Anterior cingulate cortex (tissue), 58 donors: Measurements from ENCODE around the gene SLPI.

Experiments used
- DNase-seq, 58 donors: peaks; one replicate each; lab custom pipeline; 2025; lab: John Stamatoyannopoulos, UW

Gene SLPI

GRCh38 chr20:45279992-45280391, 25.6 kb upstream of the SLPI start:
- no peak for DNase-seq

GRCh38 chr20:45275338-45275737, 21.0 kb upstream of the SLPI start:
- DNase-seq: no peak

- no peak for DNase-seq
These were observed 15.4 kb upstream of the SLPI start for GRCh38 chr20:45269754-45270270.

GRCh38 chr20:45269056-45269455, 14.7 kb upstream of the SLPI start:
- no peak for DNase-seq

- DNase-seq: no peak
These were observed 14.2 kb upstream of the SLPI start for GRCh38 chr20:45268531-45268930.

GRCh38 chr20:45266977-45267376, 12.6 kb upstream of the SLPI start:
- DNase-seq: no peak

- DNase-seq: no peak
These were observed 9.3 kb upstream of the SLPI start for GRCh38 chr20:45263556-45264266.

- DNase-seq: no peak
These were observed 4.3 kb upstream of the SLPI start for GRCh38 chr20:45258664-45259063.

GRCh38 chr20:45258259-45258658, 3.9 kb upstream of the SLPI start:
- no peak for DNase-seq

- no peak for DNase-seq
These were observed 3.3 kb upstream of the SLPI start for GRCh38 chr20:45257711-45258110.

- DNase-seq: no peak
These were observed 2.8 kb upstream of the SLPI start for GRCh38 chr20:45257161-45257560.

- DNase-seq: no peak
These were observed 1.1 kb downstream of the SLPI start for GRCh38 chr20:45253261-45253660.

GRCh38 chr20:45251884-45252560, 2.3 kb downstream of the SLPI start:
- DNase-seq: no peak

- no peak for DNase-seq
These were observed 5.8 kb downstream of the SLPI start for GRCh38 chr20:45248609-45249008.

GRCh38 chr20:45247865-45248264, 6.5 kb downstream of the SLPI start:
- DNase-seq: no peak

- no peak for DNase-seq
These were observed 8.3 kb downstream of the SLPI start for GRCh38 chr20:45246109-45246508.

GRCh38 chr20:45238139-45238538, 16.2 kb downstream of the SLPI start:
- DNase-seq: no peak

GRCh38 chr20:45235995-45236394, 18.4 kb downstream of the SLPI start:
- DNase-seq: no peak

GRCh38 chr20:45230631-45231030, 23.7 kb downstream of the SLPI start:
- DNase-seq: no peak

- DNase-seq: no peak
These were observed 24.9 kb downstream of the SLPI start for GRCh38 chr20:45229264-45230056.

- no peak for DNase-seq
These were observed 28.1 kb downstream of the SLPI start for GRCh38 chr20:45226287-45226686.
